HEK293 (cell line): ENCODE data around the gene ERBB2.

Experiments
- CTCF ChIA-PET: fragments of 350-600 bp; formaldehyde crosslinking; extraction: SDS; loops from one replicate; lab custom pipeline; 2021; ENCODE audit warnings: antibody characterized with exemption; lab: Yijun Ruan, JAX
- POLR2A ChIA-PET: fragments of 300-600 bp; formaldehyde crosslinking; extraction: SDS; loops from one replicate; lab custom pipeline; 2020; ENCODE audit warnings: antibody characterized with exemption, inconsistent platforms; lab: Yijun Ruan, JAX
- H3K27ac ChIP-seq: fragments of 200-500 bp; sonication (Bioruptor generic); 2 replicates; pipeline ENCODE4 v1.5.1; 2014; ENCODE audit warnings: low read depth, low read length, control low read depth, inconsistent platforms; ENCODE audit errors: extremely low read depth
- H3K36me3 ChIP-seq, 2 experiments: fragments of 200-500 bp in 1 of 2; sonication (Bioruptor generic) in 1 of 2; 1 replicate in 1 of 2; 2 replicates in 1 of 2; pipeline ENCODE4 v1.5.1; 2014 to 2017; ENCODE audit warnings: inconsistent platforms in 2 of 2, low read length in 2 of 2; ENCODE audit not compliant: control insufficient read depth in 2 of 2, insufficient read depth in 1 of 2
- H3K4me1 ChIP-seq: fragments of 200-500 bp; sonication (Bioruptor generic); 2 replicates; pipeline ENCODE4 v1.5.1; 2014; ENCODE audit warnings: mild to moderate bottlenecking, low read length, inconsistent platforms; ENCODE audit not compliant: control insufficient read depth, insufficient read depth
- H3K4me3 ChIP-seq: 2 replicates; pipeline ENCODE4 v1.5.1; 2011; ENCODE audit warnings: low read depth, mild to moderate bottlenecking, control low read depth, low read length, moderate library complexity
- H3K9me3 ChIP-seq: fragments of 200-500 bp; sonication (Bioruptor generic); 2 replicates; pipeline ENCODE4 v1.5.1; 2014; ENCODE audit warnings: low read depth, low read length, inconsistent platforms; ENCODE audit not compliant: control insufficient read depth, insufficient read depth
- EGR2 ChIP-seq: fragments of 450-650 bp; formaldehyde crosslinking; IDR thresholded peaks from 2 replicates; pipeline ENCODE4 v1.5.1; 2016; ENCODE audit warnings: low read depth, missing biosample characterization, missing genetic modification characterization
- GLI2 ChIP-seq: fragments of 450-650 bp; formaldehyde crosslinking; IDR thresholded peaks from 2 replicates; pipeline ENCODE4; 2017; ENCODE audit warnings: missing biosample characterization, missing genetic modification characterization, low read depth, borderline replicate concordance
- KLF1 ChIP-seq: fragments of 450-650 bp; formaldehyde crosslinking; IDR thresholded peaks from 2 replicates; pipeline ENCODE4 v1.5.1; 2016; ENCODE audit warnings: missing biosample characterization, missing genetic modification characterization
- WT1 ChIP-seq: fragments of 450-650 bp; formaldehyde crosslinking; IDR thresholded peaks from 2 replicates; pipeline ENCODE4 v1.5.1; 2016; ENCODE audit warnings: missing biosample characterization, missing genetic modification characterization
- ZFP41 ChIP-seq: fragments of 450-650 bp; formaldehyde crosslinking; IDR thresholded peaks from 2 replicates; pipeline ENCODE4 v1.5.1; 2016; ENCODE audit warnings: missing biosample characterization, missing genetic modification characterization, borderline replicate concordance
- ZNF133 ChIP-seq: fragments of 450-650 bp; formaldehyde crosslinking; IDR thresholded peaks from 2 replicates; pipeline ENCODE4 v1.5.1; 2016; ENCODE audit warnings: missing biosample characterization, missing genetic modification characterization
- ZNF146 ChIP-seq: fragments of 450-650 bp; formaldehyde crosslinking; IDR thresholded peaks from 2 replicates; pipeline ENCODE4 v1.5.1; 2016; ENCODE audit warnings: missing biosample characterization, missing genetic modification characterization
- ZNF16 ChIP-seq: fragments of 450-650 bp; formaldehyde crosslinking; IDR thresholded peaks from 2 replicates; pipeline ENCODE4 v1.5.1; 2016; ENCODE audit warnings: low read depth, missing biosample characterization, missing genetic modification characterization
- ZNF24 ChIP-seq: fragments of 450-650 bp; formaldehyde crosslinking; IDR thresholded peaks from 2 replicates; pipeline ENCODE4 v1.5.1; 2016; ENCODE audit warnings: missing biosample characterization, missing genetic modification characterization
- ZNF311 ChIP-seq: fragments of 450-650 bp; formaldehyde crosslinking; IDR thresholded peaks from 2 replicates; pipeline ENCODE4 v1.5.1; 2017; ENCODE audit warnings: missing biosample characterization, missing genetic modification characterization, borderline replicate concordance
- ZNF341 ChIP-seq: fragments of 450-650 bp; formaldehyde crosslinking; IDR thresholded peaks from 2 replicates; pipeline ENCODE4; 2016; ENCODE audit warnings: low read depth, missing biosample characterization, missing genetic modification characterization
- ZNF404 ChIP-seq: fragments of 450-650 bp; formaldehyde crosslinking; IDR thresholded peaks from 2 replicates; pipeline ENCODE4 v1.5.1; 2017; ENCODE audit warnings: missing biosample characterization, missing genetic modification characterization
- ZNF623 ChIP-seq: fragments of 450-650 bp; formaldehyde crosslinking; IDR thresholded peaks from 2 replicates; pipeline ENCODE4 v1.5.1; 2016; ENCODE audit warnings: missing biosample characterization, missing genetic modification characterization
- ZNF658 ChIP-seq: fragments of 450-650 bp; formaldehyde crosslinking; IDR thresholded peaks from 2 replicates; pipeline ENCODE4; 2016; ENCODE audit warnings: missing biosample characterization, missing genetic modification characterization
- ZNF76 ChIP-seq: fragments of 450-650 bp; formaldehyde crosslinking; IDR thresholded peaks from 2 replicates; pipeline ENCODE4; 2016; ENCODE audit warnings: low read depth, missing biosample characterization, missing genetic modification characterization, borderline replicate concordance
- ZNF776 ChIP-seq: fragments of 450-650 bp; formaldehyde crosslinking; IDR thresholded peaks from 2 replicates; pipeline ENCODE4 v1.5.0; 2017; ENCODE audit warnings: missing biosample characterization, missing genetic modification characterization, borderline replicate concordance
- ZNF830 ChIP-seq: fragments of 450-650 bp; IDR thresholded peaks from 2 replicates; pipeline ENCODE4 v1.5.0; 2018; ENCODE audit warnings: missing biosample characterization, missing genetic modification characterization, low read depth, mild to moderate bottlenecking, moderate library complexity
- TF ChIP-seq, protein P1 (sequence below): fragments of 450-650 bp; formaldehyde crosslinking; IDR thresholded peaks from 2 replicates; pipeline ENCODE4 v1.5.1; 2016; ENCODE audit warnings: missing biosample characterization, missing genetic modification characterization
- TF ChIP-seq, protein P2 (sequence below): fragments of 450-650 bp; formaldehyde crosslinking; IDR thresholded peaks from 2 replicates; pipeline ENCODE4 v1.5.1; 2017; ENCODE audit warnings: missing biosample characterization, missing genetic modification characterization
- TF ChIP-seq, protein P3 (sequence below): fragments of 450-650 bp; formaldehyde crosslinking; IDR thresholded peaks from 2 replicates; pipeline ENCODE4 v1.5.1; 2016; ENCODE audit warnings: missing biosample characterization, missing genetic modification characterization
- TF ChIP-seq, protein P4 (sequence below): fragments of 450-650 bp; formaldehyde crosslinking; IDR thresholded peaks from 2 replicates; pipeline ENCODE4 v1.5.1; 2016; ENCODE audit warnings: missing biosample characterization, missing genetic modification characterization
- TF ChIP-seq, protein P5 (sequence below): fragments of 450-650 bp; formaldehyde crosslinking; IDR thresholded peaks from 2 replicates; pipeline ENCODE4 v1.5.1; 2016; ENCODE audit warnings: missing biosample characterization, missing genetic modification characterization

The ERBB2 gene

DNA sequence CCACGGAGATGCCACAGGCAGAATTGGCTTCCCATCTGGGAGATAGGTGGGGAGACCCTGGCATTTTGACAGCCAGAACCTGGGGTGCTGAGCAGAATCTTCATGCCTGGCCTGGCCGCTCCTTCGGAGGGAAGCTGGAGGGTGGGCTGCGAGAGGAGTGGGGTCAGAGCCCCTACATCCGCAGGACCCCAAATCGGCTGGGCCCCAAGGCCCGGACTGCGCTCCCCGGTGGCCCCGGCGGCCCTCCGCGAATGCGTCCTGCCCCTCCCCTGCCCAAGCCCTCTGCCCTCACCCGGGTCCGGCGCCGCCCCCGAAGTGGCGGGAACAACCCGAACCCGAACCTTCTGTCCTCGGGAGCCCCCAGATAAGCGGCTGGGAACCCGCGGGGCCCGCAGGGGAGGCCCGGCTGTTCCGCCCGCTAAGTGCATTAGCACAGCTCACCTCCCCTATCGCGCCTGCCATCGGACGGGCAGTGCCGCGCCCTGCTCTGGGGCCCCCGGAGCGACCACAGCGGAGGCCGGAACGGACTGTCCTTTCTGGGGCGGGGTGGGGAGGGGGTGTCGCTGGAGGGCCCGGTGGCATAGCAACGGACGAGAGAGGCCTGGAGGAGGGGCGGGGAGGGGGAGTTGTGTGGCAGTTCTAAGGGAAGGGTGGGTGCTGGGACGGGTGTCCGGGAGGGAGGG lies 32.5 kb upstream of the ERBB2 start:
- peaks cover 9% of the 10 kb centered on the region for H3K4me1 ChIP-seq
- CTCF ChIA-PET, result interaction anchor here (1.2 to 11.6 kb wide), 7 partner anchors 7 to 63 kb away, joined by 3 to 168 read pairs (median 7); partner anchors contain the start of genes MIEN1 and PPP1R1B
- peaks cover 0 to 7% of the 10 kb centered on the region in 2 experiments; a peak in 1 of 3 replicates for H3K36me3 ChIP-seq
- POLR2A ChIA-PET, result interaction anchor here (0.6 to 1.4 kb wide), 5 partner anchors 9 to 62 kb away, joined by 3 to 5 read pairs (median 4); partner anchors contain the start of gene ERBB2
- H3K27ac ChIP-seq, result no peak overlapping the region
- no peaks in the 10 kb centered on the region for H3K9me3 ChIP-seq
- TF ChIP-seq KLF1 (tag by site-specific recombination) (peak; percentile 8; the same call in 1 of the 2 replicates), EGR2 (tag by site-specific recombination) (no peak), ZNF16 (tag by site-specific recombination) (no peak), GLI2 (tag by site-specific recombination) (no peak), ZNF341 (tag by site-specific recombination) (peak; percentile 85), ZNF830 (no peak), ZNF623 (tag by site-specific recombination) (no peak)
- TF ChIP-seq, protein P1, sequence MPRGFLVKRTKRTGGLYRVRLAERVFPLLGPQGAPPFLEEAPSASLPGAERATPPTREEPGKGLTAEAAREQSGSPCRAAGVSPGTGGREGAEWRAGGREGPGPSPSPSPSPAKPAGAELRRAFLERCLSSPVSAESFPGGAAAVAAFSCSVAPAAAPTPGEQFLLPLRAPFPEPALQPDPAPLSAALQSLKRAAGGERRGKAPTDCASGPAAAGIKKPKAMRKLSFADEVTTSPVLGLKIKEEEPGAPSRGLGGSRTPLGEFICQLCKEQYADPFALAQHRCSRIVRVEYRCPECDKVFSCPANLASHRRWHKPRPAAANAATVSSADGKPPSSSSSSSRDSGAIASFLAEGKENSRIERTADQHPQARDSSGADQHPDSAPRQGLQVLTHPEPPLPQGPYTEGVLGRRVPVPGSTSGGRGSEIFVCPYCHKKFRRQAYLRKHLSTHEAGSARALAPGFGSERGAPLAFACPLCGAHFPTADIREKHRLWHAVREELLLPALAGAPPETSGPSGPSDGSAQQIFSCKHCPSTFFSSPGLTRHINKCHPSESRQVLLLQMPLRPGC, result no peak
- no peak overlapping the region for H3K4me3 ChIP-seq

DNA sequence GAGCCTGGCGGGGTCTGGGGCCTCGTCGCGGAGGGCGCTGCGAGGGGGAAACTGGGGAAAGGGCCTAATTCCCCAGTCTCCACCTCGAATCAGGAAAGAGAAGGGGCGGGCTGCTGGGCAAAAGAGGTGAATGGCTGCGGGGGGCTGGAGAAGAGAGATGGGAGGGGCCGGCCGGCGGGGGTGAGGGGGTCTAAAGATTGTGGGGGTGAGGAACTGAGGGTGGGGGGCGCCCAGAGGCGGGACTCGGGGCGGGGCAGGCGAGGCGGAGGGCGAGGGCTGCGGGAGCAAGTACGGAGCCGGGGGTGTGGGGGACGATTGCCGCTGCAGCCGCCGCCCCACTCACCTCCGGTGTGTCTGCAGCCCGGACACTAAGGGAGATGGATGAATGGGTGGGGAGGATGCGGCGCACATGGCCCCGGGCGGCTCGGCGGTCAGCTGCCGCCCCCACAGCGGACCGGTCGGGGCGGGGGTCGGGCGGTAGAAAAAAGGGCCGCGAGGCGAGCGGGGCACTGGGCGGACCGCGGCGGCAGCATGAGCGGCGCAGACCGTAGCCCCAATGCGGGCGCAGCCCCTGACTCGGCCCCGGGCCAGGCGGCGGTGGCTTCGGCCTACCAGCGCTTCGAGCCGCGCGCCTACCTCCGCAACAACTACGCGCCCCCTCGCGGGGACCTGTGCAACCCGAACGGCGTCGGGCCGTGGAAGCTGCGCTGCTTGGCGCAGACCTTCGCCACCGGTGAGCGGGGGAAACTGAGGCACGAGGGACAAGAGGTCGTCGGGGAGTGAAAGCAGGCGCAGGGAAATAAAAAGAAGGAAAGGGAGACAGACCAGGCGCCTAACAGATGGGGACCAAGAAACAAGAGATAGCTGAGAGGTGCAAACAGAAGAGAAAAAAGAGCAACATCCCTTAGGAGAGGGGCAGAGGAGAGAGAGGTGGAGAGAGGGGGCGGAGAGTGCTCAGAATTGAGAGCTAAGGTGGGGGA lies 31.6 kb upstream of the ERBB2 start, which contains the start of gene PNMT:
Gene PNMT, plus strand, starts transcription at position 509 of the 980 bp plus-strand sequence. Its CDS starts 23 bp downstream, at position 532.
- Histone ChIP-seq H3K27ac (peak within 1 kb of the TSS; percentile 69; the same call in 1 of the 2 replicates), H3K36me3 (no peaks in the 10 kb centered on the region), H3K4me3 (peak within 1 kb of the TSS; percentile 34), H3K4me1 (peaks cover 8% of the 10 kb centered on the region), H3K9me3 (no peaks in the 10 kb centered on the region)
- ChIA-PET CTCF (interaction anchor here (0.6 to 11.6 kb wide), 21 partner anchors 8 to 550 kb away, joined by 3 to 168 read pairs (median 5); partner anchors contain the start of genes MIEN1 and PPP1R1B), POLR2A (interaction anchor here (0.6 to 4.0 kb wide), 4 partner anchors 25 to 62 kb away, joined by 3 to 17 read pairs (median 7); partner anchors contain the start of genes ERBB2 and MIEN1)
- no peak for TF ChIP-seq ZNF404 (tag by site-specific recombination)
- TF ChIP-seq ZNF776 (tag by site-specific recombination), result no peak
- no peak for TF ChIP-seq ZNF24 (tag by site-specific recombination)
- TF ChIP-seq ZNF311 (tag by site-specific recombination), result no peak
- TF ChIP-seq ZNF146 (tag by site-specific recombination), result no peak
- TF ChIP-seq WT1 (tag by site-specific recombination), result no peak
- TF ChIP-seq ZNF76, result no peak
- TF ChIP-seq, protein P2, sequence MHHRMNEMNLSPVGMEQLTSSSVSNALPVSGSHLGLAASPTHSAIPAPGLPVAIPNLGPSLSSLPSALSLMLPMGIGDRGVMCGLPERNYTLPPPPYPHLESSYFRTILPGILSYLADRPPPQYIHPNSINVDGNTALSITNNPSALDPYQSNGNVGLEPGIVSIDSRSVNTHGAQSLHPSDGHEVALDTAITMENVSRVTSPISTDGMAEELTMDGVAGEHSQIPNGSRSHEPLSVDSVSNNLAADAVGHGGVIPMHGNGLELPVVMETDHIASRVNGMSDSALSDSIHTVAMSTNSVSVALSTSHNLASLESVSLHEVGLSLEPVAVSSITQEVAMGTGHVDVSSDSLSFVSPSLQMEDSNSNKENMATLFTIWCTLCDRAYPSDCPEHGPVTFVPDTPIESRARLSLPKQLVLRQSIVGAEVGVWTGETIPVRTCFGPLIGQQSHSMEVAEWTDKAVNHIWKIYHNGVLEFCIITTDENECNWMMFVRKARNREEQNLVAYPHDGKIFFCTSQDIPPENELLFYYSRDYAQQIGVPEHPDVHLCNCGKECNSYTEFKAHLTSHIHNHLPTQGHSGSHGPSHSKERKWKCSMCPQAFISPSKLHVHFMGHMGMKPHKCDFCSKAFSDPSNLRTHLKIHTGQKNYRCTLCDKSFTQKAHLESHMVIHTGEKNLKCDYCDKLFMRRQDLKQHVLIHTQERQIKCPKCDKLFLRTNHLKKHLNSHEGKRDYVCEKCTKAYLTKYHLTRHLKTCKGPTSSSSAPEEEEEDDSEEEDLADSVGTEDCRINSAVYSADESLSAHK, result peak; percentile 18; the same call in 1 of the 2 replicates
- TF ChIP-seq, protein P3, sequence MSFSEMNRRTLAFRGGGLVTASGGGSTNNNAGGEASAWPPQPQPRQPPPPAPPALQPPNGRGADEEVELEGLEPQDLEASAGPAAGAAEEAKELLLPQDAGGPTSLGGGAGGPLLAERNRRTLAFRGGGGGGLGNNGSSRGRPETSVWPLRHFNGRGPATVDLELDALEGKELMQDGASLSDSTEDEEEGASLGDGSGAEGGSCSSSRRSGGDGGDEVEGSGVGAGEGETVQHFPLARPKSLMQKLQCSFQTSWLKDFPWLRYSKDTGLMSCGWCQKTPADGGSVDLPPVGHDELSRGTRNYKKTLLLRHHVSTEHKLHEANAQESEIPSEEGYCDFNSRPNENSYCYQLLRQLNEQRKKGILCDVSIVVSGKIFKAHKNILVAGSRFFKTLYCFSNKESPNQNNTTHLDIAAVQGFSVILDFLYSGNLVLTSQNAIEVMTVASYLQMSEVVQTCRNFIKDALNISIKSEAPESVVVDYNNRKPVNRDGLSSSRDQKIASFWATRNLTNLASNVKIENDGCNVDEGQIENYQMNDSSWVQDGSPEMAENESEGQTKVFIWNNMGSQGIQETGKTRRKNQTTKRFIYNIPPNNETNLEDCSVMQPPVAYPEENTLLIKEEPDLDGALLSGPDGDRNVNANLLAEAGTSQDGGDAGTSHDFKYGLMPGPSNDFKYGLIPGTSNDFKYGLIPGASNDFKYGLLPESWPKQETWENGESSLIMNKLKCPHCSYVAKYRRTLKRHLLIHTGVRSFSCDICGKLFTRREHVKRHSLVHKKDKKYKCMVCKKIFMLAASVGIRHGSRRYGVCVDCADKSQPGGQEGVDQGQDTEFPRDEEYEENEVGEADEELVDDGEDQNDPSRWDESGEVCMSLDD, result no peak
- no peak for TF ChIP-seq ZFP41 (tag by site-specific recombination)
- no peak for TF ChIP-seq ZNF658
- no peak for TF ChIP-seq ZNF133 (tag by site-specific recombination)
- TF ChIP-seq, protein P4, sequence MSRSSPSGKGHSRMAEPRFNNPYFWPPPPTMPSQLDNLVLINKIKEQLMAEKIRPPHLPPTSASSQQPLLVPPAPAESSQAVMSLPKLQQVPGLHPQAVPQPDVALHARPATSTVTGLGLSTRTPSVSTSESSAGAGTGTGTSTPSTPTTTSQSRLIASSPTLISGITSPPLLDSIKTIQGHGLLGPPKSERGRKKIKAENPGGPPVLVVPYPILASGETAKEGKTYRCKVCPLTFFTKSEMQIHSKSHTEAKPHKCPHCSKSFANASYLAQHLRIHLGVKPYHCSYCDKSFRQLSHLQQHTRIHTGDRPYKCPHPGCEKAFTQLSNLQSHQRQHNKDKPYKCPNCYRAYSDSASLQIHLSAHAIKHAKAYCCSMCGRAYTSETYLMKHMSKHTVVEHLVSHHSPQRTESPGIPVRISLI (tag by site-specific recombination), result no peak
- TF ChIP-seq, protein P5, sequence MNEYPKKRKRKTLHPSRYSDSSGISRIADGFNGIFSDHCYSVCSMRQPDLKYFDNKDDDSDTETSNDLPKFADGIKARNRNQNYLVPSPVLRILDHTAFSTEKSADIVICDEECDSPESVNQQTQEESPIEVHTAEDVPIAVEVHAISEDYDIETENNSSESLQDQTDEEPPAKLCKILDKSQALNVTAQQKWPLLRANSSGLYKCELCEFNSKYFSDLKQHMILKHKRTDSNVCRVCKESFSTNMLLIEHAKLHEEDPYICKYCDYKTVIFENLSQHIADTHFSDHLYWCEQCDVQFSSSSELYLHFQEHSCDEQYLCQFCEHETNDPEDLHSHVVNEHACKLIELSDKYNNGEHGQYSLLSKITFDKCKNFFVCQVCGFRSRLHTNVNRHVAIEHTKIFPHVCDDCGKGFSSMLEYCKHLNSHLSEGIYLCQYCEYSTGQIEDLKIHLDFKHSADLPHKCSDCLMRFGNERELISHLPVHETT (tag by site-specific recombination), result no peak
